T-helper 2 cell treated with Interferon-gamma antibody and Interleukin-4, amounts not matched to agents 5 μg/mL and 100 μg/mL, for 36 hours (primary cell): ENCODE measurements around the gene DARS2.
"Not testable (repeated sequence)": the region's sequence is repeated elsewhere in the genome, so short reads cannot be mapped to it uniquely, and the experiment has no call there.

ENCODE experiments used
- DNase-seq: peaks from one replicate; pipeline ENCODE4 v3.0.0; 2021; ENCODE audit warnings: low spot score
- H3K27ac Mint-ChIP-seq: one replicate; pipeline ENCODE4 v1.8.0; 2021; ENCODE audit warnings: mild to moderate bottlenecking, mixed read lengths
- H3K27me3 Mint-ChIP-seq: one replicate; pipeline ENCODE4 v1.8.0; 2021; ENCODE audit warnings: low read depth, mixed read lengths
- H3K36me3 Mint-ChIP-seq: one replicate; pipeline ENCODE4 v1.8.0; 2021; ENCODE audit warnings: low read depth, mixed read lengths
- H3K4me1 Mint-ChIP-seq: one replicate; pipeline ENCODE4 v1.8.0; 2021; ENCODE audit warnings: low read depth, mixed read lengths
- H3K4me3 Mint-ChIP-seq: one replicate; pipeline ENCODE4 v1.8.0; 2022; ENCODE audit warnings: mild to moderate bottlenecking, moderate library complexity, mixed read lengths
- H3K9me3 Mint-ChIP-seq: one replicate; pipeline ENCODE4 v1.8.0; 2021; ENCODE audit warnings: mixed read lengths

DARS2 gene

GRCh38 chr1:173866413-173867115 is 42.1 kb downstream of the DARS2 start:
- Mint-ChIP-seq H3K36me3 (peaks cover 58% of the 10 kb centered on the region), H3K27ac (peak overlapping the region; percentile 99), H3K9me3 (no peaks in the 10 kb centered on the region), H3K4me1 (peaks cover 50% of the 10 kb centered on the region), H3K27me3 (no peaks in the 10 kb centered on the region), H3K4me3 (peak overlapping the region; percentile 98)
- DNase-seq = no peak

GRCh38 chr1:173867141-173867752 is 42.8 kb downstream of the DARS2 start:
- H3K36me3 Mint-ChIP-seq = peaks cover 56% of the 10 kb centered on the region
- no peaks in the 10 kb centered on the region for H3K9me3 Mint-ChIP-seq
- no peak for DNase-seq
- peak overlapping the region; percentile 99 for H3K27ac Mint-ChIP-seq
- no peaks in the 10 kb centered on the region for H3K27me3 Mint-ChIP-seq
- peak overlapping the region; percentile 98 for H3K4me3 Mint-ChIP-seq
- H3K4me1 Mint-ChIP-seq = peaks cover 52% of the 10 kb centered on the region

GRCh38 chr1:173867753-173868265 is 43.3 kb downstream of the DARS2 start, which contains the start of gene GAS5:
Gene GAS5, minus strand, starts transcription at chr1:173867989.
- DNase-seq = peak; percentile 98
- Mint-ChIP-seq H3K9me3 (no peaks in the 10 kb centered on the region), H3K4me1 (peaks cover 54% of the 10 kb centered on the region), H3K27me3 (no peaks in the 10 kb centered on the region), H3K4me3 (peak within 1 kb of the TSS; percentile 98), H3K36me3 (peaks cover 53% of the 10 kb centered on the region), H3K27ac (peak within 1 kb of the TSS; percentile 99)

- H3K9me3 Mint-ChIP-seq = no peaks in the 10 kb centered on the region
- H3K36me3 Mint-ChIP-seq = peaks cover 58% of the 10 kb centered on the region
- peak within 1 kb of the TSS; percentile 99 for H3K27ac Mint-ChIP-seq
- no peaks in the 10 kb centered on the region for H3K27me3 Mint-ChIP-seq
- H3K4me3 Mint-ChIP-seq = peak within 1 kb of the TSS; percentile 98
- DNase-seq = peak; percentile 94
- peaks cover 56% of the 10 kb centered on the region for H3K4me1 Mint-ChIP-seq
Measured at GRCh38 chr1:173868266-173869020, 44.0 kb downstream of the DARS2 start, which contains the start of gene ZBTB37. Gene ZBTB37, plus strand, starts transcription at chr1:173868380. Its CDS starts 1,846 bp downstream, at chr1:173870226.

- DNase-seq = no peak
- Mint-ChIP-seq H3K36me3 (peaks cover 54% of the 10 kb centered on the region), H3K4me3 (peak overlapping the region; percentile 98), H3K27ac (peak overlapping the region; percentile 94), H3K4me1 (peaks cover 51% of the 10 kb centered on the region), H3K9me3 (no peaks in the 10 kb centered on the region), H3K27me3 (no peaks in the 10 kb centered on the region)
Measured at GRCh38 chr1:173869021-173869359, 44.5 kb downstream of the DARS2 start.

GRCh38 chr1:173870252-173871075 is 46.0 kb downstream of the DARS2 start:
- H3K9me3 Mint-ChIP-seq = no peaks in the 10 kb centered on the region
- H3K27me3 Mint-ChIP-seq = no peaks in the 10 kb centered on the region
- H3K36me3 Mint-ChIP-seq = peaks cover 44% of the 10 kb centered on the region
- peak; percentile 42 for DNase-seq
- peaks cover 41% of the 10 kb centered on the region for H3K4me1 Mint-ChIP-seq
- peak overlapping the region; percentile 98 for H3K4me3 Mint-ChIP-seq
- H3K27ac Mint-ChIP-seq = peak overlapping the region; percentile 95

- H3K4me3 Mint-ChIP-seq = peak overlapping the region; percentile 98
- H3K9me3 Mint-ChIP-seq = no peaks in the 10 kb centered on the region
- DNase-seq = no peak
- H3K27me3 Mint-ChIP-seq = no peaks in the 10 kb centered on the region
- peaks cover 43% of the 10 kb centered on the region for H3K36me3 Mint-ChIP-seq
- peak overlapping the region; percentile 95 for H3K27ac Mint-ChIP-seq
- peaks cover 35% of the 10 kb centered on the region for H3K4me1 Mint-ChIP-seq
Measured at GRCh38 chr1:173871091-173871490, 46.6 kb downstream of the DARS2 start.

- H3K27ac Mint-ChIP-seq = peak overlapping the region; percentile 95
- DNase-seq = no peak
- H3K36me3 Mint-ChIP-seq = peaks cover 39% of the 10 kb centered on the region
- peaks cover 34% of the 10 kb centered on the region for H3K4me1 Mint-ChIP-seq
- no peaks in the 10 kb centered on the region for H3K27me3 Mint-ChIP-seq
- no peaks in the 10 kb centered on the region for H3K9me3 Mint-ChIP-seq
- H3K4me3 Mint-ChIP-seq = peak overlapping the region; percentile 98
Measured at GRCh38 chr1:173871500-173871899, 47.0 kb downstream of the DARS2 start.

- no peak for DNase-seq
- H3K4me3 Mint-ChIP-seq = no peak overlapping the region
- H3K4me1 Mint-ChIP-seq = peaks cover 7% of the 10 kb centered on the region
- H3K27ac Mint-ChIP-seq = no peak overlapping the region
- no peaks in the 10 kb centered on the region for H3K27me3 Mint-ChIP-seq
- H3K36me3 Mint-ChIP-seq = peaks cover 27% of the 10 kb centered on the region
- no peaks in the 10 kb centered on the region for H3K9me3 Mint-ChIP-seq
Measured at GRCh38 chr1:173876732-173877131, 52.3 kb downstream of the DARS2 start.

GRCh38 chr1:173878251-173878650 is 53.8 kb downstream of the DARS2 start:
- no peak for DNase-seq
- Mint-ChIP-seq H3K4me3 (no peak overlapping the region), H3K27me3 (no peaks in the 10 kb centered on the region), H3K36me3 (peaks cover 23% of the 10 kb centered on the region), H3K27ac (no peak overlapping the region), H3K4me1 (peaks cover 2% of the 10 kb centered on the region), H3K9me3 (no peaks in the 10 kb centered on the region)

- H3K4me1 Mint-ChIP-seq, H3K4me3 Mint-ChIP-seq, H3K9me3 Mint-ChIP-seq, H3K27ac Mint-ChIP-seq, DNase-seq, H3K27me3 Mint-ChIP-seq: not testable (repeated sequence)
- H3K36me3 Mint-ChIP-seq = peaks cover 17% of the 10 kb centered on the region
Measured at GRCh38 chr1:173881117-173881516, 56.6 kb downstream of the DARS2 start.

GRCh38 chr1:173884701-173885100 is 60.2 kb downstream of the DARS2 start:
- H3K9me3 Mint-ChIP-seq = no peaks in the 10 kb centered on the region
- H3K27me3 Mint-ChIP-seq = no peaks in the 10 kb centered on the region
- no peak overlapping the region for H3K4me3 Mint-ChIP-seq
- H3K36me3 Mint-ChIP-seq = peaks cover 25% of the 10 kb centered on the region
- H3K4me1 Mint-ChIP-seq = peaks cover 10% of the 10 kb centered on the region
- H3K27ac Mint-ChIP-seq = no peak overlapping the region
- no peak for DNase-seq
